C4-2B (cell line): Measurements from ENCODE around the gene CMIP.
"Not testable (repeated sequence)": the region's sequence is repeated elsewhere in the genome, so short reads cannot be mapped to it uniquely, and the experiment has no call there.

Experiments used
- H3K27ac ChIP-seq: fragments of 450-650 bp; 2 replicates; pipeline ENCODE4 v1.5.1; 2017
- ZFX ChIP-seq: fragments of 450-650 bp; IDR thresholded peaks from 2 replicates; pipeline ENCODE4 v1.6.1; 2017
- TF ChIP-seq, protein P1 (sequence below): fragments of 450-650 bp; conservative IDR thresholded peaks from 2 replicates; pipeline ENCODE4 v1.5.1; 2017; ENCODE audit warnings: mild to moderate bottlenecking

The CMIP gene

DNA sequence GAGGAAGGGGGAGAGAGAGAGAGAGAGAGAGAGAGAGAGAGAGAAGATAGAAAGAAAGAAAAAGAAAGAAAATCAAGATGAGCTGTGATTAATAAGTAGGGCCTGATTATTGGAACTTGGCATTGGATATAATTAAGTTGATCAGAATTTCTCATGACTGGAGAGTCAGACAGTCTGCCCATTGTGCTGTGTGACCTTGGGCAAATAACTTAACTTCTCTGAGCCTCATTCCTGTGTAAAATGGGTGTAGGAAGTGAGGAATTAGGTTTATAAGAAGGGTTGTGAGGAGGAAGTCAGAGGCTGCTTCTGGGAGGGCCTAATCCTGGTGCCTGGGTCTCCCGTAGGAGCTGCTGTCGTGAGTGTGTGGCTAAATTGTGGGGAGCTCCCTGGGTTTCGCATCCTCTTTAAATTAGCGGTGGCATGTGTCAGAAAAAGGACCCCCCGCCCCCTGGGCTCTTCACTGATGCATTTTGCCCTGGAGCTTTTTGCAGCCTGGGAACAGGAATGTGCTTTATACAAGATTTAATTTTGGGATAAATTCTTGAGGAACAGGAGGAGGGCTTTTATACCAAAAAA lies 76.0 kb downstream of the CMIP start:
- TF ChIP-seq, protein P1, sequence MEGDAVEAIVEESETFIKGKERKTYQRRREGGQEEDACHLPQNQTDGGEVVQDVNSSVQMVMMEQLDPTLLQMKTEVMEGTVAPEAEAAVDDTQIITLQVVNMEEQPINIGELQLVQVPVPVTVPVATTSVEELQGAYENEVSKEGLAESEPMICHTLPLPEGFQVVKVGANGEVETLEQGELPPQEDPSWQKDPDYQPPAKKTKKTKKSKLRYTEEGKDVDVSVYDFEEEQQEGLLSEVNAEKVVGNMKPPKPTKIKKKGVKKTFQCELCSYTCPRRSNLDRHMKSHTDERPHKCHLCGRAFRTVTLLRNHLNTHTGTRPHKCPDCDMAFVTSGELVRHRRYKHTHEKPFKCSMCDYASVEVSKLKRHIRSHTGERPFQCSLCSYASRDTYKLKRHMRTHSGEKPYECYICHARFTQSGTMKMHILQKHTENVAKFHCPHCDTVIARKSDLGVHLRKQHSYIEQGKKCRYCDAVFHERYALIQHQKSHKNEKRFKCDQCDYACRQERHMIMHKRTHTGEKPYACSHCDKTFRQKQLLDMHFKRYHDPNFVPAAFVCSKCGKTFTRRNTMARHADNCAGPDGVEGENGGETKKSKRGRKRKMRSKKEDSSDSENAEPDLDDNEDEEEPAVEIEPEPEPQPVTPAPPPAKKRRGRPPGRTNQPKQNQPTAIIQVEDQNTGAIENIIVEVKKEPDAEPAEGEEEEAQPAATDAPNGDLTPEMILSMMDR = no peak
- no peak for TF ChIP-seq ZFX
- H3K27ac ChIP-seq = no peak overlapping the region

- no peak overlapping the region for H3K27ac ChIP-seq
- TF ChIP-seq, protein P1 = no peak
- TF ChIP-seq ZFX = no peak
Measured at GRCh38 chr16:81521141-81521626, 76.6 kb downstream of the CMIP start.

DNA sequence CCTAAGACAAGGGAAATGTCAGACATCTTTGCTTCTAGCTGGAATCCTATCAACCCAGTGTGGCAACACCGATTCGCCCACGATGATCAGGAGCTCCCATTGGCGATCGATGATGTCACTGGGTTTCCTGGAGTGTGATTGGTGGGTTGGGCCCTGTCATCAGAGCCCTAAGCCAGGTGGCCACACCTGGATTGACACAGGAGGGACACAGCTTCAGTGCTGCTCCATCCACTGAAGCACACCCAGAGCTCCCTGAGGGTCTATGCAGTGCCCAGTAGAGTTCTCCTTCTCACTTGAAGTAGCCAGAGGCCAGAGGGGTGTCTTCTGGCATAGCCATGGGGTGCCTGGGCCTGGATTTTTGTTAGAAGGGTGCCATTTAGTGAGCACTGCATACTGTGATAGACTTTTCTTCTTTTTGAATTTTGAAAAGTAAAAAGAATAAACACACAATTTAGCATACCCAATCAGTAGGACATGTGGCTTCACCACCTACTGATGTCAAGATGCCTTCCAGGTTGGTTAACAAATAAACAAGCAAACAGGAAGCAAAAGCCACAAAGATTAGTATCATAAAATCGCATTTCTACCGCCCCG lies 77.6 kb downstream of the CMIP start:
- H3K27ac ChIP-seq = no peak overlapping the region
- TF ChIP-seq ZFX = no peak
- TF ChIP-seq, protein P1 = no peak

- not testable (repeated sequence) for H3K27ac ChIP-seq
Measured at GRCh38 chr16:81522851-81523250, 78.2 kb downstream of the CMIP start.

- no peak for TF ChIP-seq ZFX
- no peak overlapping the region for H3K27ac ChIP-seq
Measured at GRCh38 chr16:81523387-81524115, 78.9 kb downstream of the CMIP start.

- no peak for TF ChIP-seq ZFX
- TF ChIP-seq, protein P1 = no peak
- H3K27ac ChIP-seq = no peak overlapping the region
Measured at GRCh38 chr16:81524382-81524781, 79.8 kb downstream of the CMIP start.

DNA sequence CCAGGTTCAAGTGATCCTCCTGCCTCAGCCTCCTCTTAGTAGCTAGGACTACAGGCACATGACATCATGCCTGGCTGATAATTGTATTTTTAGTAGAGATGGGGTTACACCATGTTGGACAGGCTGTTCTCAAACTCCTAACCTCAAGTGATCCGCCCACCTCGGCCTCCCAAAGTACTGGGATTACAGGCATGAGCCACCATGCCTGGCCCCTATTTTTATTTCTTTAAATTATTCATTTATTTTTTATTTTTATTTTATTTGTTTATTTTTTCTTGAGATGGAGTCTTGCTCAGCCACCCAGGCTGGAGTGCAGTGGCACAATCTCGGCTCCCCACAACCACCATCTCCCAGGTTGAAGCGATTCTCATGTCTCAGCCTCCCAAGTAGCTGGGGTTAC lies 80.3 kb downstream of the CMIP start:
- H3K27ac ChIP-seq = not testable (repeated sequence)

DNA sequence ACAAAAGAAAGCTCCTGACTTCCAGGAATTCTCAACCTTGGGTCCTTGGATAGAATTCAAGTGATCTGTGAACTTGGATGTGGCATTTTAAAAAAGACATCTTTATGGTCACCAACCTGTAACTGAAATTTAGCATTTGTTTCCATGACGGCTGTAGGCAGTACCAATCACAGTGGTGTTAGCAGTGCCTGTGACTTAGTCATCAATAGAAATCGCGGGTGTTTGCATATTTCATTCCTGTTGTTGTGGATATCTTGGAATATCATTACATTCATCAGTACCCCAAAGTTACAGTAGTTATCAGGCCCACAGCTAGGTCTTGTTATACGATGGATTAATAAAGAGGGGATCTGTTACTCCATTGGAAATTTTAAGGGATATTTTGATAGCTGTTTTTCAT lies 81.6 kb downstream of the CMIP start:
- H3K27ac ChIP-seq = no peak overlapping the region
- TF ChIP-seq, protein P1 = no peak
- TF ChIP-seq ZFX = no peak

GRCh38 chr16:81526935-81527334 lies 82.3 kb downstream of the CMIP start:
- TF ChIP-seq ZFX = no peak
- TF ChIP-seq, protein P1 = no peak
- H3K27ac ChIP-seq = no peak overlapping the region
